ENCODE measurements around the gene NOL4L. TPM values are rescaled to one million over a fixed set of nuclear protein-coding genes. Genes with fewer than 3 reads are reported as not detected.

Gene NOL4L
- total and polyA plus RNA-seq, 10 donors = 3.4 to 45.4 (median 28.6) TPM

DNA sequence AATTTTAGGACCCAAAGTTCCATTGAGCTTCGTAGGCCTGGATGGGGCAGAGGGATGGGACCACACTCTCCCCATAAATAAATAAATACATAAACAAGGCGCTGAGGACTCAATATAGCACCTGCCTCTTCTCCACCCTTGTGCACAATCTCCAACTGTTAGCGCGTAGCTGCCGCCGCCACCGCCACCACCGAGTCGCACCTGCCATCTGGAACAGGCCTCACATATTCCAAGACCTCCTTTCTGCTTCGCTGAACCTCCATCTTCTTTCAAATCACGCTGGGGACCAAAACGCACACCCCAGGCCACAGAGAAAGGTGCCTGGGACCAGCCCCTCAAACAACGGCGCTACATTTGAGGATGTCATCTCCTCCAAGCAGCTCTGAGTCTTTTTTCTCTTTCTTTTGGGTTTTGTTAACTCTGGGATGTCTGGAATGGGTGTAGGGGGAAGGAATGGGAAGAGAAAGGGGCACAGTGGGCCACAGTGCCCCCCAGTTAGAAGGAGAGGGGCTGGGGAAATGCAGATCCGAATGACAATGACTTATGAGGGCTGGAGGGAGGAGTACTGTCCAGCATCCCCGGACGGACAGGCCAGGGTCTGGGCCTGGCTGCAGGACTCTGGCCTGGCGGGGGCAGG, 49.7 kb downstream of the NOL4L start:
- no peak for DNase-seq
- intact Hi-C loops (cut with DNase I; ENCODE audit: low total_unique reads) = loop anchor here (10.0 kb wide), 1 partner anchor 49 kb away; the partner anchor contains the start of gene NOL4L
- Histone ChIP-seq H3K4me3 (peak overlapping the region in 6 of 8 donors; percentile 43 to 80 (median 57)), H3K27ac (peak overlapping the region; percentile 69 to 93 (median 86)), H3K4me1 (peaks cover 38 to 71% (median 61%) of the 10 kb centered on the region in 6 donors), H3K27me3 (replicated peaks in 1 of 7) (peaks cover 0 to 9% (median 0%) of the 10 kb centered on the region in 7 donors), H3K36me3 (no peaks in the 10 kb centered on the region), H3K9me3 (no peaks in the 10 kb centered on the region)
- TF ChIP-seq POLR2AphosphoS5 (IDR thresholded peaks at IDR 0.05) (no peak), POLR2A (IDR thresholded peaks at IDR 0.05) (no peak)
- TF ChIP-seq, protein P1, sequence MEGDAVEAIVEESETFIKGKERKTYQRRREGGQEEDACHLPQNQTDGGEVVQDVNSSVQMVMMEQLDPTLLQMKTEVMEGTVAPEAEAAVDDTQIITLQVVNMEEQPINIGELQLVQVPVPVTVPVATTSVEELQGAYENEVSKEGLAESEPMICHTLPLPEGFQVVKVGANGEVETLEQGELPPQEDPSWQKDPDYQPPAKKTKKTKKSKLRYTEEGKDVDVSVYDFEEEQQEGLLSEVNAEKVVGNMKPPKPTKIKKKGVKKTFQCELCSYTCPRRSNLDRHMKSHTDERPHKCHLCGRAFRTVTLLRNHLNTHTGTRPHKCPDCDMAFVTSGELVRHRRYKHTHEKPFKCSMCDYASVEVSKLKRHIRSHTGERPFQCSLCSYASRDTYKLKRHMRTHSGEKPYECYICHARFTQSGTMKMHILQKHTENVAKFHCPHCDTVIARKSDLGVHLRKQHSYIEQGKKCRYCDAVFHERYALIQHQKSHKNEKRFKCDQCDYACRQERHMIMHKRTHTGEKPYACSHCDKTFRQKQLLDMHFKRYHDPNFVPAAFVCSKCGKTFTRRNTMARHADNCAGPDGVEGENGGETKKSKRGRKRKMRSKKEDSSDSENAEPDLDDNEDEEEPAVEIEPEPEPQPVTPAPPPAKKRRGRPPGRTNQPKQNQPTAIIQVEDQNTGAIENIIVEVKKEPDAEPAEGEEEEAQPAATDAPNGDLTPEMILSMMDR (IDR thresholded peaks at IDR 0.05 in 8 of 11, conservative IDR thresholded peaks at IDR 0.05 in 3 of 11) = no peak
- WGBS, 5 donors = 36 to 52% (median 40%) methylated on average over 18 of the region's 18 CpGs

DNA sequence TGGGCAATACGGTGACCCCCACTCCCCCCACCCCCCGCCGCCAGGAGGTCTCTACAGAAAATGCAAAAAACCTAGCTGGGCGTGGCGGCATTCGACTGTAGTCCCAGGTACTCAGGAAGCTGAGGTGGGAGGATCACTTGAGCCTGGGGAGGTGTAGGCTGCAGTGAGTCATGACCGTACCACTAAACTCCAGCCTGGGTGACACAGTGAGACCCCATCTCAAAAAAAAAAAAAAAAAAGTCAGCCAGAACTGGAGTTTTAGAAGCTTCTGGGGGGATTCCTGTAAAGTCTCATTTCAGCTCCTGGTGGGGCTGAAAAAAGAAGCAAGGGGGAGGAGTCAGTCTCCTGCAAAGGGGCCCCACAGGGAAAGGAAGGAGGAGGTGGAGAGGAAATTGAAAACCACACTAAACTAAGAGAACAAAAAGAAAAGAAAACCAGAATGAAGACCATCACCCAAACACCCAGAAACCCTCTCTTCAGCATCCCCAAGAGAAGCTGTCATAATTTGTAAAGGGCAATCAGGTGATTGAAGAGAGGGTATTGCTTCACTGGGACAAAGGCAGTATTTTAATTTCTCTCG, 50.4 kb downstream of the NOL4L start:
- Histone ChIP-seq H3K4me1 (peaks cover 37 to 66% (median 54%) of the 10 kb centered on the region in 6 donors), H3K9me3 (no peaks in the 10 kb centered on the region), H3K27me3 (replicated peaks in 1 of 7) (peaks cover 0 to 9% (median 0%) of the 10 kb centered on the region in 7 donors), H3K4me3 (peak overlapping the region in 1 of 8 donors; percentile 56), H3K36me3 (no peaks in the 10 kb centered on the region), H3K27ac (peak overlapping the region; percentile 69 to 93 (median 86))
- WGBS, 5 donors = 23 to 43% (median 29%) methylated on average over 6 to 8 of the region's 8 CpGs
- DNase-seq = no peak
- no peak for TF ChIP-seq POLR2A (IDR thresholded peaks at IDR 0.05)
- TF ChIP-seq POLR2AphosphoS5 (IDR thresholded peaks at IDR 0.05) = no peak
- TF ChIP-seq, protein P1 (IDR thresholded peaks at IDR 0.05 in 8 of 11, conservative IDR thresholded peaks at IDR 0.05 in 3 of 11) = no peak
- intact Hi-C loops (cut with DNase I; ENCODE audit: low total_unique reads) = loop anchor here (10.0 kb wide), 1 partner anchor 50 kb away; the partner anchor contains the start of gene NOL4L

DNA sequence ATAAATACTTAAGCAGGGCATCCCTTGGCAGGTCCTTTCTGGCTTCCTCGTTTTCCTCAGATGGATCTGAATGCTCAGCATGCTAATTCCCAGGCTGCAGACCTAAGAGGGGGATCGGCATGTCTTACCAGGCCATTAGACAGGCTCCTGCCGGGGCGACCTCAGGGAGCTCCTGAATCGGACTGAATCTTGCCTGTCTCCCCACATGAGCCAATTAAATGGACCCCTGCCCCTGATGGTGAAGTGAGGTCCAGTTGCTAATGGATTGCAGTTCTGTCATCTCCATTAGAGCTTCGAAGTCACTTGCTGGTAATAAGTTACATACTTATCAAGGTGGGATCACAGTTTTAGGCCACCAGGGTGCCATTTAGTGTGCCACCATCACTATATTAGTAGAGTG, 51.4 kb downstream of the NOL4L start:
- TF ChIP-seq POLR2A (IDR thresholded peaks at IDR 0.05) = no peak
- TF ChIP-seq, protein P1 (IDR thresholded peaks at IDR 0.05 in 8 of 11, conservative IDR thresholded peaks at IDR 0.05 in 3 of 11) = no peak
- no peak for TF ChIP-seq POLR2AphosphoS5 (IDR thresholded peaks at IDR 0.05)
- no peaks in the 10 kb centered on the region for H3K9me3 ChIP-seq
- no peaks in the 10 kb centered on the region for H3K36me3 ChIP-seq
- H3K4me3 ChIP-seq = no peak overlapping the region
- DNase-seq = no peak
- intact Hi-C loops (cut with DNase I; ENCODE audit: low total_unique reads) = loop anchor here (10.0 kb wide), 1 partner anchor 51 kb away; the partner anchor contains the start of gene NOL4L
- 87 to 92% (median 91%) methylated on average over 6 of the region's 6 CpGs for WGBS, 5 donors
- H3K27me3 ChIP-seq (replicated peaks in 1 of 7) = peaks cover 0 to 8% (median 0%) of the 10 kb centered on the region in 7 donors
- peaks cover 30 to 66% (median 48%) of the 10 kb centered on the region in 6 donors for H3K4me1 ChIP-seq
- H3K27ac ChIP-seq = peak overlapping the region in 3 of 8 donors; percentile 86 to 93 (median 87)

DNA sequence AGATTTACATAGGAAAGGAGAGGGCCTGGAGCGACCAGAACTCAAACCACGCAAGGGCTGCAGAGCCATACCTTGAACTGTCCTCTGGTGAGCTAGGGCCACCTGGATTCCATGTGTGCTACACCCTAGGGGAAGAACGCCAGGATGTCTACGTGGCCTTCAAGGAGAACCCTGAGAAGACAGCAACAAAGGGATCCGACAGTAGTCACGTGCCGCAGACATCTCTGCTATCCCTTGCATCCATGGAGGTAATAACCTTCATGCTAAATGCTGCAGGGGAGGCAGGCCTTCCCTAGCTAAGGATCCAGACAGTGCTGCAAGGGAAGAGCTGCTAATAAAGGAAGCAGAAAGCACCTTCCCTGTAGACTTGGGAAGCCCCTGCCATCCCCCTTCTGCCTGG, 52.9 kb downstream of the NOL4L start:
- 92 to 98% (median 96%) methylated on average over 7 of the region's 7 CpGs for WGBS, 5 donors
- Histone ChIP-seq H3K36me3 (no peaks in the 10 kb centered on the region), H3K27ac (peak overlapping the region in 1 of 8 donors; percentile 93), H3K4me3 (no peak overlapping the region), H3K27me3 (replicated peaks in 1 of 7) (no peaks in the 10 kb centered on the region), H3K4me1 (peaks cover 26 to 66% (median 48%) of the 10 kb centered on the region in 6 donors), H3K9me3 (no peaks in the 10 kb centered on the region)
- TF ChIP-seq POLR2A (IDR thresholded peaks at IDR 0.05) (no peak), POLR2AphosphoS5 (IDR thresholded peaks at IDR 0.05) (no peak)
- TF ChIP-seq, protein P1 (IDR thresholded peaks at IDR 0.05 in 8 of 11, conservative IDR thresholded peaks at IDR 0.05 in 3 of 11) = no peak
- intact Hi-C loops (cut with DNase I; ENCODE audit: low total_unique reads) = loop anchor here (10.0 kb wide), 1 partner anchor 53 kb away; the partner anchor contains the start of gene NOL4L
- DNase-seq = no peak
